Astrocyte (in vitro differentiated cells and primary cell): ENCODE data around the gene SLC9A5. TPM values are rescaled to one million over a fixed set of nuclear protein-coding genes. Genes with fewer than 3 reads are reported as not detected.

Experiments used
- DNase-seq: peaks from one replicate; pipeline ENCODE4 v3.0.0-alpha.2; 2010; ENCODE audit warnings: low read depth
- FAIRE-seq: peaks from 2 replicates; lab custom pipeline; 2011; peaks lifted over from hg19 to GRCh38; lab: Jason Lieb, UNC
- H2AFZ ChIP-seq: 2 replicates; pipeline ENCODE4 v1.6.0; 2012; ENCODE audit warnings: low read depth, low read length, inconsistent platforms
- H3K27ac ChIP-seq: 2 replicates; pipeline ENCODE4 v1.5.1; 2011; ENCODE audit warnings: low read depth, low read length, inconsistent platforms
- H3K27me3 ChIP-seq: 2 replicates; pipeline ENCODE4 v1.6.0; 2011; ENCODE audit warnings: low read length, inconsistent platforms; ENCODE audit not compliant: insufficient read depth
- H3K36me3 ChIP-seq: 2 replicates; pipeline ENCODE4 v1.5.1; 2011; ENCODE audit warnings: low read length, inconsistent platforms; ENCODE audit not compliant: insufficient read depth
- H3K4me1 ChIP-seq: 2 replicates; pipeline ENCODE4 v1.5.1; 2011; ENCODE audit warnings: low read length, inconsistent platforms; ENCODE audit not compliant: insufficient read depth
- H3K4me2 ChIP-seq: 2 replicates; pipeline ENCODE4 v1.6.0; 2012; ENCODE audit warnings: low read length, inconsistent platforms
- H3K4me3 ChIP-seq: 2 replicates; pipeline ENCODE4 v1.5.1; 2011; ENCODE audit warnings: low read depth, mild to moderate bottlenecking, low read length, inconsistent platforms; ENCODE audit not compliant: insufficient read depth
- H3K79me2 ChIP-seq: 2 replicates; pipeline ENCODE4 v1.6.0; 2012; ENCODE audit warnings: mild to moderate bottlenecking, low read length, inconsistent platforms; ENCODE audit not compliant: insufficient read depth
- H3K9ac ChIP-seq: 2 replicates; pipeline ENCODE4 v1.6.0; 2012; ENCODE audit warnings: mild to moderate bottlenecking, low read length, inconsistent platforms
- H3K9me3 ChIP-seq: 2 replicates; pipeline ENCODE4 v1.5.1; 2012; ENCODE audit warnings: low read depth, mild to moderate bottlenecking, low read length, inconsistent platforms; ENCODE audit not compliant: insufficient read depth
- H4K20me1 ChIP-seq: 2 replicates; pipeline ENCODE4 v1.6.0; 2012; ENCODE audit warnings: low read length, inconsistent platforms; ENCODE audit not compliant: insufficient read depth
- H3K27ac Mint-ChIP-seq: one replicate; pipeline ENCODE4 v1.8.0; 2021; ENCODE audit warnings: mild to moderate bottlenecking, mixed read lengths; ENCODE audit not compliant: unreplicated experiment
- H3K27me3 Mint-ChIP-seq: one replicate; pipeline ENCODE4 v1.8.0; 2021; ENCODE audit warnings: low read depth, mixed read lengths; ENCODE audit not compliant: unreplicated experiment
- H3K36me3 Mint-ChIP-seq: one replicate; pipeline ENCODE4 v1.8.0; 2021; ENCODE audit warnings: low read depth, mixed read lengths; ENCODE audit not compliant: unreplicated experiment
- H3K4me1 Mint-ChIP-seq: one replicate; pipeline ENCODE4 v1.8.0; 2021; ENCODE audit warnings: low read depth, mixed read lengths; ENCODE audit not compliant: unreplicated experiment
- H3K4me3 Mint-ChIP-seq: one replicate; pipeline ENCODE4 v1.8.0; 2021; ENCODE audit warnings: mild to moderate bottlenecking, moderate library complexity, mixed read lengths; ENCODE audit not compliant: unreplicated experiment
- H3K9me3 Mint-ChIP-seq: one replicate; pipeline ENCODE4 v1.8.0; 2021; ENCODE audit warnings: mild to moderate bottlenecking, mixed read lengths; ENCODE audit not compliant: unreplicated experiment
- CTCF ChIP-seq: IDR thresholded peaks from 2 replicates; pipeline ENCODE4 v1.5.1; 2011; ENCODE audit warnings: low read depth, mild to moderate bottlenecking, inconsistent platforms, low read length, moderate library complexity; ENCODE audit not compliant: insufficient read depth
- EZH2 ChIP-seq: IDR thresholded peaks from 2 replicates; pipeline ENCODE4 v1.6.1; 2012; ENCODE audit warnings: mild to moderate bottlenecking, low read length, inconsistent platforms; ENCODE audit not compliant: insufficient read depth
- total RNA-seq: library from RNA; stranded (reverse); gene quantifications from 2 replicates; pipeline ENCODE4 v1.2.1, GENCODE V29; 2021

SLC9A5 gene
- total RNA-seq, 1 donor from 2014 or later: 2.5 TPM

- peak; percentile 95 for DNase-seq
- no peaks in the 10 kb centered on the region for H3K9me3 ChIP-seq
- peaks cover 31% of the 10 kb centered on the region for H4K20me1 ChIP-seq
- Mint-ChIP-seq H3K27me3 (no peaks in the 10 kb centered on the region), H3K27ac (peak within 1 kb of the TSS; percentile 98), H3K4me3 (peak within 1 kb of the TSS; percentile 99), H3K4me1 (peaks cover 3% of the 10 kb centered on the region), H3K36me3 (peaks cover 9% of the 10 kb centered on the region), H3K9me3 (no peaks in the 10 kb centered on the region)
- H3K36me3 ChIP-seq: peaks cover 35% of the 10 kb centered on the region
- H2AFZ ChIP-seq: peak within 1 kb of the TSS; percentile 94
- H3K27me3 ChIP-seq: no peaks in the 10 kb centered on the region
- H3K4me2 ChIP-seq: peak within 1 kb of the TSS; percentile 94
- peak within 1 kb of the TSS; percentile 96 for H3K9ac ChIP-seq
- peak within 1 kb of the TSS; percentile 80 for H3K27ac ChIP-seq
- H3K79me2 ChIP-seq: peaks cover 50% of the 10 kb centered on the region
- H3K4me1 ChIP-seq: peaks cover 20% of the 10 kb centered on the region
- peak within 1 kb of the TSS; percentile 92 for H3K4me3 ChIP-seq
- no peak for TF ChIP-seq EZH2
- peak; percentile 6 for TF ChIP-seq CTCF
- peak; percentile 77 for FAIRE-seq
Observed at GRCh38 chr16:67226804-67227566, 21.8 kb upstream of the SLC9A5 start, which contains the start of gene TMEM208. TSS of gene TMEM208 (plus strand) at chr16:67227130. CDS start at chr16:67227219, 89 bp downstream.

DNA sequence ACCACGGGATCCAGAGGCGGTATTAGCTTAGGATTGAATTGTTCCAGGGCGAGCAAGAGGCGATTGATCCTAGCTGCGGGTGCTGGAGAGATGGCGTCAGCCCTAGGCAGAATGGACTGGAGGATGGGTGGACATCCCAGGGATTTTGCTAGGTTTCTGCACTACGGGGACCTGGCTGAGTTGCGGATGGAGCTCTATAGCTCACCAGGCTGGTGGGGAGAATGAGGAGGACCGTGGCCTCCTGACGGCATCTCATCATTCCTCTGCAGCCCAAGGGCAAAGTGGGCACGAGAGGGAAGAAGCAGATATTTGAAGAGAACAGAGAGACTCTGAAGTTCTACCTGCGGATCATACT lies 21.2 kb upstream of the SLC9A5 start:
- Histone ChIP-seq H3K79me2 (peaks cover 50% of the 10 kb centered on the region), H3K9me3 (no peaks in the 10 kb centered on the region)
- FAIRE-seq: no peak

More for the DNA sequence above, 21.2 kb upstream of the SLC9A5 start:
- Mint-ChIP-seq H3K27me3 (no peaks in the 10 kb centered on the region), H3K9me3 (no peaks in the 10 kb centered on the region), H3K4me3 (peak overlapping the region; percentile 99), H3K36me3 (peaks cover 9% of the 10 kb centered on the region), H3K27ac (peak overlapping the region; percentile 98), H3K4me1 (peaks cover 3% of the 10 kb centered on the region)
- no peak for DNase-seq
- peak overlapping the region; percentile 92 for H3K4me3 ChIP-seq
- H3K9ac ChIP-seq: peak overlapping the region; percentile 96
- no peaks in the 10 kb centered on the region for H3K27me3 ChIP-seq
- peak overlapping the region; percentile 63 for H2AFZ ChIP-seq
- peaks cover 20% of the 10 kb centered on the region for H3K4me1 ChIP-seq
- peak overlapping the region; percentile 94 for H3K4me2 ChIP-seq
- TF ChIP-seq CTCF (no peak), EZH2 (no peak)
- H4K20me1 ChIP-seq: peaks cover 31% of the 10 kb centered on the region
- H3K27ac ChIP-seq: peak overlapping the region; percentile 80
- peaks cover 35% of the 10 kb centered on the region for H3K36me3 ChIP-seq
